HG03575 (cell line): ENCODE measurements around the gene USP6.
"Not testable (repeated sequence)": the region's sequence is repeated elsewhere in the genome, so short reads cannot be mapped to it uniquely, and the experiment has no call there.

Experiments used
- ATAC-seq: cut with Tn5 transposase; IDR thresholded peaks from one replicate; pipeline ENCODE4 v1.9.1; 2021; ENCODE audit not compliant: unreplicated experiment, insufficient number of reproducible peaks, low FRiP score; ENCODE audit errors: extremely low read depth

USP6 gene

GRCh38 chr17:5175027-5175426 is 59.2 kb downstream of the USP6 start:
- not testable (repeated sequence) for ATAC-seq

GRCh38 chr17:5179003-5179402 is 63.2 kb downstream of the USP6 start:
- no peak for ATAC-seq

GRCh38 chr17:5181509-5182305 is 65.9 kb downstream of the USP6 start:
- ATAC-seq = no peak

GRCh38 chr17:5182597-5183409 is 67.0 kb downstream of the USP6 start:
- no peak for ATAC-seq

- no peak for ATAC-seq
These were observed 67.6 kb downstream of the USP6 start for GRCh38 chr17:5183410-5183793.

GRCh38 chr17:5184288-5184687 is 68.5 kb downstream of the USP6 start:
- ATAC-seq = no peak

GRCh38 chr17:5191541-5192417 is 75.9 kb downstream of the USP6 start, which contains the start of gene ZNF594:
TSS of gene ZNF594 (minus strand) at chr17:5191868. CDS start at chr17:5184256, 7,612 bp downstream.
- ATAC-seq = no peak

- ATAC-seq = no peak
These were observed 78.5 kb downstream of the USP6 start for GRCh38 chr17:5194346-5194745.

- no peak for ATAC-seq
These were observed 82.6 kb downstream of the USP6 start for GRCh38 chr17:5198472-5198871.

- ATAC-seq = no peak
These were observed 84.5 kb downstream of the USP6 start for GRCh38 chr17:5200360-5200759.

GRCh38 chr17:5201011-5201410 is 85.2 kb downstream of the USP6 start:
- ATAC-seq = no peak

- ATAC-seq = no peak
These were observed 87.5 kb downstream of the USP6 start for GRCh38 chr17:5203178-5203907.

- no peak for ATAC-seq
These were observed 88.1 kb downstream of the USP6 start for GRCh38 chr17:5203908-5204294.

GRCh38 chr17:5209396-5209795 is 93.6 kb downstream of the USP6 start:
- ATAC-seq = no peak

GRCh38 chr17:5210091-5210490 is 94.3 kb downstream of the USP6 start:
- no peak for ATAC-seq

GRCh38 chr17:5210614-5211252 is 94.9 kb downstream of the USP6 start:
- no peak for ATAC-seq

GRCh38 chr17:5211458-5211857 is 95.6 kb downstream of the USP6 start:
- no peak for ATAC-seq

- not testable (repeated sequence) for ATAC-seq
These were observed 101.7 kb downstream of the USP6 start for GRCh38 chr17:5217562-5217961.
